Glutamatergic neuron (in vitro differentiated cells): ENCODE measurements around the gene SIPA1L3. TPM values are rescaled to one million over a fixed set of nuclear protein-coding genes. Genes with fewer than 3 reads are reported as not detected.

Experiments used
- DNase-seq: peaks from one replicate; pipeline ENCODE4 v3.0.0; 2022
- H3K27ac Mint-ChIP-seq: one replicate; pipeline ENCODE4 v1.8.0; 2020; ENCODE audit warnings: mild to moderate bottlenecking, mixed read lengths, inconsistent platforms; ENCODE audit not compliant: unreplicated experiment
- H3K27me3 Mint-ChIP-seq: one replicate; pipeline ENCODE4 v1.8.0; 2020; ENCODE audit warnings: mild to moderate bottlenecking, moderate library complexity, mixed read lengths, inconsistent platforms; ENCODE audit not compliant: unreplicated experiment
- H3K36me3 Mint-ChIP-seq: one replicate; pipeline ENCODE4 v1.8.0; 2020; ENCODE audit warnings: mild to moderate bottlenecking, mixed read lengths, inconsistent platforms; ENCODE audit not compliant: unreplicated experiment
- H3K4me1 Mint-ChIP-seq: one replicate; pipeline ENCODE4 v1.8.0; 2020; ENCODE audit warnings: mild to moderate bottlenecking, low read depth, mixed read lengths, inconsistent platforms; ENCODE audit not compliant: unreplicated experiment
- H3K4me3 Mint-ChIP-seq: one replicate; pipeline ENCODE4 v1.8.0; 2020; ENCODE audit warnings: mild to moderate bottlenecking, mixed read lengths, inconsistent platforms; ENCODE audit not compliant: unreplicated experiment
- H3K9me3 Mint-ChIP-seq: one replicate; pipeline ENCODE4 v1.8.0; 2020; ENCODE audit warnings: mild to moderate bottlenecking, moderate library complexity, mixed read lengths, inconsistent platforms; ENCODE audit not compliant: unreplicated experiment
- total RNA-seq: library from RNA; stranded (reverse); fragmentation: NEBNext Ultra II Directional; extraction: Animal tissue kit (Norgen Biotek cat#: 25700); gene quantifications from one replicate; pipeline ENCODE4 v1.2.1, GENCODE V29; 2021; ENCODE audit not compliant: unreplicated experiment
- TF ChIP-seq, protein P1 (sequence below): fragments of 200-600 bp; sonication (generic); IDR thresholded peaks from one replicate; pipeline ENCODE4 v1.5.0; 2021; ENCODE audit not compliant: partially characterized antibody, unreplicated experiment

The SIPA1L3 gene
- total RNA-seq, 1 donor from 2014 or later: 97.7 TPM

DNA sequence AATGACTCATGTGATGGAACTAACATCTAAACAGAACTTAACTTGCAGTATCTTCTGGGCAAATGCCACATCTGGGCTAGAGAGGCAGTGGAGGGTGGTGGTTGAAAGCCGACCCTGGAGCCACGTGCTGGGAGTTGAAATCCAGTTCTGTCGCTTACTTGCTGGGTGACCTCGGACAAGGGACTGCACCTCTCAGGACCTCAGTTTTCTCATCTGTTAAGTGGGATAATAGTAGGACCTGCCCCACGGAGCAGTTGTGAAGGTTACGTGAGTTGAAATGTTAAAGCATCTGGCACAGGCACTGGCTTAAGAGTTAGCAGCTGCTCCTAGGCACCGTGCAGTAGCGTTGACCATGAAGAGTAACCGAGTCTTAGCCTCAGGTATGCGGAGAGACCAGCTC, 76.1 kb downstream of the SIPA1L3 start:
- peaks cover 4% of the 10 kb centered on the region for H3K27me3 Mint-ChIP-seq
- peaks cover 7% of the 10 kb centered on the region for H3K9me3 Mint-ChIP-seq
- no peak overlapping the region for H3K27ac Mint-ChIP-seq
- no peak overlapping the region for H3K4me3 Mint-ChIP-seq
- TF ChIP-seq, protein P1, sequence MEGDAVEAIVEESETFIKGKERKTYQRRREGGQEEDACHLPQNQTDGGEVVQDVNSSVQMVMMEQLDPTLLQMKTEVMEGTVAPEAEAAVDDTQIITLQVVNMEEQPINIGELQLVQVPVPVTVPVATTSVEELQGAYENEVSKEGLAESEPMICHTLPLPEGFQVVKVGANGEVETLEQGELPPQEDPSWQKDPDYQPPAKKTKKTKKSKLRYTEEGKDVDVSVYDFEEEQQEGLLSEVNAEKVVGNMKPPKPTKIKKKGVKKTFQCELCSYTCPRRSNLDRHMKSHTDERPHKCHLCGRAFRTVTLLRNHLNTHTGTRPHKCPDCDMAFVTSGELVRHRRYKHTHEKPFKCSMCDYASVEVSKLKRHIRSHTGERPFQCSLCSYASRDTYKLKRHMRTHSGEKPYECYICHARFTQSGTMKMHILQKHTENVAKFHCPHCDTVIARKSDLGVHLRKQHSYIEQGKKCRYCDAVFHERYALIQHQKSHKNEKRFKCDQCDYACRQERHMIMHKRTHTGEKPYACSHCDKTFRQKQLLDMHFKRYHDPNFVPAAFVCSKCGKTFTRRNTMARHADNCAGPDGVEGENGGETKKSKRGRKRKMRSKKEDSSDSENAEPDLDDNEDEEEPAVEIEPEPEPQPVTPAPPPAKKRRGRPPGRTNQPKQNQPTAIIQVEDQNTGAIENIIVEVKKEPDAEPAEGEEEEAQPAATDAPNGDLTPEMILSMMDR: no peak
- H3K4me1 Mint-ChIP-seq: peaks cover 29% of the 10 kb centered on the region
- DNase-seq: no peak
- H3K36me3 Mint-ChIP-seq: no peaks in the 10 kb centered on the region

DNA sequence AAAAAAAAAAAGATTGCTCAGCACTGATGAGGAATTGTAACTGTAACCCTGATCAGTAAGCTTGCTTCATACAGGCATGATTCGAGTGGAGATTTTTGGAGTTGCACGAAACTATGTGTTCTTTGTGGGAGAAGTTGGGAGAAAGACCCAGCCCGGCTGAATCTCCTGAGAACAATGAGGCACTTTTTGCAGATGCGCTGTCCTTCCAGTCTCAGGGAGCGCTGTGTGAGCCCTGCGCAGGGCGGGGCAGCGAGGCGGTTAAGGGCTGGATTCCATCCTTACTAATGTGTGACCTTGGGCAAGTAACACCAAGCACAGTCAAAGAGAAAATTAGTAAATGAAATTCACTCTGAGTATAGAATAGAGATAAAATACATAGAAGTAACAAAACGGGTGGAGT, 76.9 kb downstream of the SIPA1L3 start:
- H3K36me3 Mint-ChIP-seq: no peaks in the 10 kb centered on the region
- H3K27me3 Mint-ChIP-seq: peaks cover 6% of the 10 kb centered on the region
- H3K4me1 Mint-ChIP-seq: peaks cover 31% of the 10 kb centered on the region
- TF ChIP-seq, protein P1: no peak
- H3K27ac Mint-ChIP-seq: peak overlapping the region; percentile 24
- H3K4me3 Mint-ChIP-seq: peak overlapping the region; percentile 25
- peaks cover 7% of the 10 kb centered on the region for H3K9me3 Mint-ChIP-seq
- no peak for DNase-seq

DNA sequence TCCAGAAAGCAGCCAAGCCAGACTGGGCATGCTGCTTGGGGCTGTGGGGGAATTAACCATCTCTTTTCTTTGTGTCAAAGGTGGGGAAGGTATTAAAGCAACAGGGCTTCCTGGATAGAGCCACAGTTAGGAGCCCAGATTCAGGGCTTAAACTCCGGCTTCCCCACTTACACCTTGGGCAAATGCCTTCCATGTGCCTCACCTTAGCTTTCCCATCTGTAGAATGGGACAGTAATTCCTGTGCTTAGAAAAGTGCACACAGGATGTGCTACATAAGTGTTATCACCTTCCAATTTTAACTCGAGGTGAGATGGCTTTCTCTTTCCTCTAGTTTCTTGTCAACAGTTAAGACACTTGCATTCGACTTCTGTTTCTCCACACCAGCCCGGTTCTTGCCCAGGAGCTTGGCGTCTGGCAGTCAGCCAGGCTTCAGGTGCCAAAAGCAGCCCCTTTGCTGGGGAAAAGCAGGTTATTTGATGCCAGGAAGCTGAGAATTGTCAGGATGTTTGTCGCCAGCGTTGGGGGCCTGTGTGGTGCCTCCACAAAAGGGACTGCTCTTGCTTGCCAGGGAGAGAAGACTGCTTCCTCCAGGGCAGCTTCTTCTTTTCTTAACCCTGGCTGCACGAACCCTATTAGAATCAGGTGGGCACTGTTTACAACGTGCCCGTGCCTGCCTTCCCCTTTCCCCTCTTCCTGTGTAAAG, 79.2 kb downstream of the SIPA1L3 start:
- TF ChIP-seq, protein P1: no peak
- H3K9me3 Mint-ChIP-seq: peaks cover 16% of the 10 kb centered on the region
- H3K27ac Mint-ChIP-seq: peak overlapping the region; percentile 22
- no peaks in the 10 kb centered on the region for H3K36me3 Mint-ChIP-seq
- no peak overlapping the region for H3K4me3 Mint-ChIP-seq
- H3K4me1 Mint-ChIP-seq: peaks cover 37% of the 10 kb centered on the region
- peaks cover 10% of the 10 kb centered on the region for H3K27me3 Mint-ChIP-seq
- no peak for DNase-seq

DNA sequence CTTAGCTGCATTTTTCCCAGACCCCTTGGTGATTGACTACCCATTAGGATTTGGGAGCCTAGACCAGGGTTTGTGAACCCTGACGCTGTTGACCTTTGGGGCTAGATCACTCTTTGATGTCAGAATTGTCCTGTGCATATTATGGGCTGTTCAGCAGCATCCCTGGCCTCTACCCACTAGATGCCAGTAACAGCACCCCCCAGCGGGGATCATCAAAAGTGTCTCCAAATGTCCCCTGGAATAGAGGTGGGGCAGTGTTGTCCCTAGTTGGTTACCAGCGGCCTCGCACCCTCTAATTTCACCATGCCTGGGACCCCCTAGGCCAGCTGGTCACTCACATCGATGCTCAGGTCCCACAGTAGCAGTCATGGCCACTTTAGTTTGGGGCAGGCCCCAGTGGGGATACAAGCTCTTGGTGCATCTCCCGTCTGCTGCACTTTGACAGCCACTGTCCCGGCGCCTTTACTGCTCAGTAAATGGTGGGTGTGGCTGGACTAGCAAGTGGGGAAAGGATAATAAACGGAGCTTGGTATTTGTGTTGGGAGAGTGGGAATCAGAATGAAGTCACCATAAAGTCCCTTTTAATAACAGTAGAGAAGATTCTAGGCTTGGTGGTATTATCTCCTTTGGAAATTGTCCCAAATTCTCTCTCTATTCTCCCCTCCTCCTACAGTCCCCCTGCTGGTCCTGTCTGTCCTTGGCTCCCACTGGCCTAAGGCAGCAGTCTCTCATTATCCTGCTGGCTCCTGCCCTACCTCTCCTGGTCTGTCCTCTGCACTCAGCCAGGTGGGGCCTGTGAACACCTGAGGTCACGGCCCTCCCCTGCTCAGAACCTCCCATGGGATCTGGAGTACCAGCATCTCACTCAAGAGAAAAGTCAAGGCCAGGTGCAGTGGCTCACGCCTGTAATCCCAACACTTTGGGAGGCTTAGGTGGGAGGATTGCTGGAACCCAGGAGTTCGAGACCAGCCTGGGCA, 80.6 kb downstream of the SIPA1L3 start:
- peaks cover 18% of the 10 kb centered on the region for H3K9me3 Mint-ChIP-seq
- TF ChIP-seq, protein P1: peak; percentile 26
- H3K27ac Mint-ChIP-seq: peak overlapping the region; percentile 85
- H3K36me3 Mint-ChIP-seq: no peaks in the 10 kb centered on the region
- DNase-seq: peak; percentile 42
- no peak overlapping the region for H3K4me3 Mint-ChIP-seq
- H3K4me1 Mint-ChIP-seq: peaks cover 37% of the 10 kb centered on the region
- peaks cover 10% of the 10 kb centered on the region for H3K27me3 Mint-ChIP-seq
